Breast epithelium (tissue), 3 donors: ENCODE results near the gene ATP6V1A.

Experiments
- CTCF ChIP-seq, 3 donors: fragments of 450-650 bp; IDR thresholded peaks; one replicate each; pipeline ENCODE4 v1.5.1; 2016 to 2017; ENCODE audit warnings: antibody characterized with exemption in 3 of 3, mild to moderate bottlenecking in 3 of 3, moderate library complexity in 3 of 3
- POLR2A ChIP-seq: fragments of 450-650 bp; IDR thresholded peaks from one replicate; pipeline ENCODE4 v1.6.1; 2016; ENCODE audit warnings: antibody characterized with exemption, mild to moderate bottlenecking, moderate library complexity
- POLR2AphosphoS5 ChIP-seq, 3 donors: sonication (generic); formaldehyde crosslinking; IDR thresholded peaks; one replicate each; pipeline ENCODE4 v1.6.1; 2017; ENCODE audit warnings: antibody characterized with exemption in 3 of 3

- no peak for TF ChIP-seq POLR2A
- no peak for TF ChIP-seq CTCF (IDR thresholded peaks at IDR 0.05)
- TF ChIP-seq POLR2AphosphoS5 (IDR thresholded peaks at IDR 0.05): no peak
Observed at GRCh38 chr3:113717308-113717707, 29.5 kb upstream of the ATP6V1A start.
